ENCODE data around the gene VWA1.

GRCh38 chr1:1460540-1461130 lies 25.1 kb downstream of the VWA1 start:
- TF ChIP-seq USF2 (IDR thresholded peaks at IDR 0.05), result no peak
- no peak for TF ChIP-seq CHD2 (IDR thresholded peaks at IDR 0.05; ENCODE audit: low read length, partially characterized antibody)
- no peak for TF ChIP-seq POLR2A (IDR thresholded peaks at IDR 0.05; ENCODE audit: low read length)
- TF ChIP-seq ELK1 (IDR thresholded peaks at IDR 0.05; ENCODE audit: low read depth, low read length), result no peak
